Measurements from ENCODE around the gene C1orf210. TPM values are rescaled to one million over a fixed set of nuclear protein-coding genes. Genes with fewer than 3 reads are reported as not detected.

C1orf210 gene
- total and polyA plus RNA-seq, 2 donors (not counting 1 experiment from before 2014, with no cell fraction given), result not detected

GRCh38 chr1:43246466-43247213 is 38.7 kb downstream of the C1orf210 start:
- no peak for ATAC-seq (ENCODE audit: low read depth)
- H3K27me3 ChIP-seq (replicated peaks in 1 of 4; ENCODE audit: control extremely low read depth in 1 of 4, control insufficient read depth in 3 of 4, insufficient read depth in 4 of 4, low read length in 3 of 4), result peaks cover 0 to 10% (median 1%) of the 10 kb centered on the region in 4 experiments
- intact Hi-C loops (cut with micrococcal nuclease), result no loop called here
- no peak overlapping the region for H3K4me2 ChIP-seq (replicated peaks; ENCODE audit: low read depth, low read length, poor library complexity, severe bottlenecking)
- no peaks in the 10 kb centered on the region for H4K20me1 ChIP-seq (ENCODE audit: control insufficient read depth, insufficient read depth, low read length, poor library complexity, severe bottlenecking)
- H3K4me3 Mint-ChIP-seq, result no peak overlapping the region
- H3K27ac Mint-ChIP-seq, result no peak overlapping the region
- TF ChIP-seq CTCF (IDR thresholded peaks at IDR 0.05) (no peak), EZH2 (IDR thresholded peaks at IDR 0.05; ENCODE audit: borderline replicate concordance, insufficient read depth, low read depth, low read length, poor library complexity, severe bottlenecking) (no peak)
- H3K4me3 ChIP-seq (ENCODE audit: control extremely low read depth in 1 of 5, extremely low read depth in 1 of 5, insufficient read depth in 1 of 5, low read depth in 2 of 5, low read length in 4 of 5), result no peak overlapping the region
- H3K9me3 Mint-ChIP-seq (ENCODE audit: insufficient read depth), result peaks cover 5% of the 10 kb centered on the region
- no peaks in the 10 kb centered on the region for H3K27me3 Mint-ChIP-seq
- H3K4me1 ChIP-seq (ENCODE audit: control insufficient read depth in 2 of 2, insufficient read depth in 2 of 2, low read length in 2 of 2), result no peaks in the 10 kb centered on the region
- ChIA-PET CTCF (interaction anchor here (1.1 kb wide), 1 partner anchor 124 kb away, joined by 3 read pairs; no protein-coding TSS in a partner anchor), POLR2A (no interaction called here)
- no peak overlapping the region for H2AFZ ChIP-seq (ENCODE audit: insufficient read depth, low read depth, low read length, poor library complexity, severe bottlenecking)
- H3K36me3 ChIP-seq (replicated peaks in 1 of 2; ENCODE audit: control extremely low read depth in 1 of 2, control insufficient read depth in 1 of 2, extremely low read depth in 1 of 2, insufficient read depth in 2 of 2, low read length in 1 of 2), result no peaks in the 10 kb centered on the region
- H3K79me2 ChIP-seq (ENCODE audit: control insufficient read depth, insufficient read depth, low read length), result no peaks in the 10 kb centered on the region
- no peak overlapping the region for H3K9ac ChIP-seq (ENCODE audit: low read length)
- H3K4me1 Mint-ChIP-seq, result no peaks in the 10 kb centered on the region
- WGBS (ENCODE audit: insufficient coverage), result 94% methylated on average over 2 of the region's 4 CpGs
- H3K9me3 ChIP-seq (ENCODE audit: control extremely low read depth in 1 of 3, control insufficient read depth in 2 of 3, insufficient read depth in 1 of 3, low read length in 2 of 3), result peaks cover 0 to 8% (median 0%) of the 10 kb centered on the region in 3 donors
- no peak overlapping the region for H3K27ac ChIP-seq (ENCODE audit: low read length in 2 of 2)
- DNase-seq, result no peak

GRCh38 chr1:43243299-43243698 is 42.1 kb downstream of the C1orf210 start:
- Histone ChIP-seq H3K9ac (ENCODE audit: low read length) (no peak overlapping the region), H3K27ac (ENCODE audit: low read length in 2 of 2) (no peak overlapping the region), H3K4me3 (ENCODE audit: control extremely low read depth in 1 of 5, extremely low read depth in 1 of 5, insufficient read depth in 1 of 5, low read depth in 2 of 5, low read length in 4 of 5) (no peak overlapping the region), H3K9me3 (ENCODE audit: control extremely low read depth in 1 of 3, control insufficient read depth in 2 of 3, insufficient read depth in 1 of 3, low read length in 2 of 3) (peaks cover 0 to 4% (median 0%) of the 10 kb centered on the region in 3 donors), H3K27me3 (replicated peaks in 1 of 4; ENCODE audit: control extremely low read depth in 1 of 4, control insufficient read depth in 3 of 4, insufficient read depth in 4 of 4, low read length in 3 of 4) (peaks cover 0 to 6% (median 1%) of the 10 kb centered on the region in 4 experiments), H3K4me1 (ENCODE audit: control insufficient read depth in 2 of 2, insufficient read depth in 2 of 2, low read length in 2 of 2) (peaks cover 22 to 24% of the 10 kb centered on the region in 2 donors), H3K4me2 (replicated peaks; ENCODE audit: low read depth, low read length, poor library complexity, severe bottlenecking) (no peak overlapping the region), H3K79me2 (ENCODE audit: control insufficient read depth, insufficient read depth, low read length) (no peaks in the 10 kb centered on the region), H4K20me1 (ENCODE audit: control insufficient read depth, insufficient read depth, low read length, poor library complexity, severe bottlenecking) (no peaks in the 10 kb centered on the region), H3K36me3 (replicated peaks in 1 of 2; ENCODE audit: control extremely low read depth in 1 of 2, control insufficient read depth in 1 of 2, extremely low read depth in 1 of 2, insufficient read depth in 2 of 2, low read length in 1 of 2) (no peaks in the 10 kb centered on the region), H2AFZ (ENCODE audit: insufficient read depth, low read depth, low read length, poor library complexity, severe bottlenecking) (no peak overlapping the region)
- DNase-seq (no peak), ATAC-seq (ENCODE audit: low read depth) (no peak)
- ChIA-PET POLR2A (no interaction called here), CTCF (interaction anchor here (0.7 to 2.8 kb wide), 4 partner anchors 14 to 172 kb away, joined by 3 to 11 read pairs (median 4); no protein-coding TSS in a partner anchor)
- peaks cover 5% of the 10 kb centered on the region for H3K9me3 Mint-ChIP-seq (ENCODE audit: insufficient read depth)
- WGBS (ENCODE audit: insufficient coverage), result 100% methylated on average over 5 of the region's 6 CpGs
- H3K27me3 Mint-ChIP-seq, result no peaks in the 10 kb centered on the region
- H3K27ac Mint-ChIP-seq, result no peak overlapping the region
- no peak overlapping the region for H3K4me3 Mint-ChIP-seq
- intact Hi-C loops (cut with micrococcal nuclease), result no loop called here
- TF ChIP-seq EZH2 (IDR thresholded peaks at IDR 0.05; ENCODE audit: borderline replicate concordance, insufficient read depth, low read depth, low read length, poor library complexity, severe bottlenecking) (no peak), CTCF (IDR thresholded peaks at IDR 0.05) (no peak)
- H3K4me1 Mint-ChIP-seq, result peaks cover 25% of the 10 kb centered on the region
